Measurements from ENCODE around the gene PCCB.
"Not testable (repeated sequence)": the region's sequence is repeated elsewhere in the genome, so short reads cannot be mapped to it uniquely, and the experiment has no call there.

Gene PCCB

DNA sequence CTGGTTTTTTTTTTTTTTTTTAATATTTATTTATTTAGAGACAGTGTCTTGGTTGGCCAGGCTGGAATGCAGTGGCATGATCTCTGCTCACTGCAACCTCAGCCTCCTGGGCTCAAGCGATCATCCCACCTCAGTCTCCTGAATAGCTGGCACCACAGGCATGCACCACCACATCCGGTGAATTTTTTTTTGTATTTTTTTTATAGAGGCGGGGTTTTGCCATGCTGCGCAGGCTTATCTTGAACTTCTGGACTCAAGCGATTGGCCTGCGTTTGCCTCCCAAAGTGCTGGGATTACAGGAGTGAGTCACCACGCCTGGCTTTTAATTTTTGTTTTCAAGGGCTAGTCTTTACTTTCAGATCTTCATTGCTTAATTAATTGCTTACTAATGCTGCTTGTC lies 13.1 kb downstream of the PCCB start:
- DNase-seq = no peak

DNA sequence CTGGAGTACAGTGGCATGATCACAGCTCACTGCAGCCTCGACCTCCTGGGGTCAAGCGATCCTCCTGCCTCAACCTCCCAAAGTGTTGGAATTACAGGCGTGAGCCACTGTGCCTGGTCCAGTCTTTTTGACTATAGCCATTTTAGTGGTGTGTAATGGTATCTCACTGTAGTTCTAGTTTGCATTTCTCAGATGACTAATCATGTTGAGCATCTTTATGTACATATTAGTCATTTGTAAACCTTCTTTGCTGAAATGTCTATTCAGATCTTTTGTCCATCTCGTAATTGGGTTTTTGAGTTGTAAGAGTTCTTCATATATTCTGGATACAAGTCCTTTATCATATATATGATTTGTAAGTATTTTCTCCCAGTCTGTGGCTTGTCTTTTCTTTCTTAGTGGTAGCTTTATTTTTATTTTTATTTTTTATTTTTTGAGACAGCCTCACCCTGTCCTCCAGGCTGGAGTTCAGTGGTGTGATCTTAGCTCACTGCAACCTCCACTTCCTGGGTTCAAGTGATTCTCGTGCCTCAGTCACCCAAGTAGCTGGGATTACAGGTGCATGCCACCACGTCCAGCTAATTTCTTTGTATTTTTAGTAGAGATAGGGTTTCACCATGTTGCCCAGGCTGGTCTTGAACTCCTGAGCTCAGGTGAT lies 16.5 kb downstream of the PCCB start:
- not testable (repeated sequence) for DNase-seq

DNA sequence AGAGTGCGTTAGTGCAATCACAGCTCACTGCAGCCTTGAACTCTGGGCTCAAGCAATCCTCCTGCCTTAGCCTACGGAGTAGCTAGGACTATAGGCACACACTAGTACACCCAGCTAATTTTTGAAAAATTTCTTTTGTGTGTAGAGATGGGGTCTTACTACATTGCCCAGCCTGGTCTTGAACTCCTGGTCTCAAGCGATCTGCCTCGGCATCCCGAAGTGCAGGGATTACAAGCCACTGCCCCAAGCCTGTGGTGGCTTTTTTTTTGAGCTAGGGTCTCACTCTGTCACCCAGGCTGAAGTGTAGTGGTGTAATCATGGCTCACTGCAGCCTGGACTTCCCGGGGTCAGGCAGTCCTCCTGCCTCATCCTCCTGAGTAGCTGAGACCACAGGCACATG lies 17.1 kb downstream of the PCCB start:
- no peak for DNase-seq

- DNase-seq = no peak
These were observed 20.0 kb downstream of the PCCB start for GRCh38 chr3:136270179-136270578.

GRCh38 chr3:136271626-136272025 lies 21.5 kb downstream of the PCCB start:
- DNase-seq = not testable (repeated sequence)

DNA sequence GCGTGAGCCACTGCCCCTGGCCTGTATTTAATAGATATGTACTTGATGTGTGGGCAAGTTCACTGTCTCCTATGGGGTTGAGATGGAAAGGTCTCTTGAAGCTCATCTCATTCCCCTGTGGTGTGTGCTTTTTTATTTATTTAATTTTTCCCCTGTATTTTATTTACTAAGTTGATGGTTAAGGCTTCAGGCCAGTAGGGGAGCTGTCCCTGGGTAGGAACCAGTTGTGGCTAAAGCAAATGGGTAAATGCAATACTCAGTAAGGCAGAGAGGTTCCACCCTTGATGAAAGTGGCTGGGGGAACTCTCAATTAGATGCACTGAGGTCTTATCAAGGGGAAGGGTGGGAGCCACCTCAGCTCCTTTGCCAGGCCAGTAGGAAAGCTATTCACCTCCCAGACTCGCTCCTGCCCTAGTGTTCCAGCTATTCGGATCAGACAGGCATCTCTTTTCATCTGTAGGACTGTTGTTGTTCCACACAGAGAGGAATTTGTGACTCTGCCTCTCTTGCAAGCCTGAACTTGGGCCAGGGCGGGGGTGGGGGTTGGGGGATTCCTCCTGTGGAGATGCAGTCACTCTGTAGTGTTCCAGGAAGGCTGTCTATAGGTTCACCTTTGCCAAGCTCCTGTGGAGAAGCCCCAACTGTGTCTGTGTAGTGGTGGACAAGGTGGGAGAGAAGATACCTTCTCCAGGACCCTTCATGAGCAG lies 26.1 kb downstream of the PCCB start:
- no peak for DNase-seq

GRCh38 chr3:136277115-136277514 lies 27.0 kb downstream of the PCCB start:
- DNase-seq = peak; percentile 3

DNA sequence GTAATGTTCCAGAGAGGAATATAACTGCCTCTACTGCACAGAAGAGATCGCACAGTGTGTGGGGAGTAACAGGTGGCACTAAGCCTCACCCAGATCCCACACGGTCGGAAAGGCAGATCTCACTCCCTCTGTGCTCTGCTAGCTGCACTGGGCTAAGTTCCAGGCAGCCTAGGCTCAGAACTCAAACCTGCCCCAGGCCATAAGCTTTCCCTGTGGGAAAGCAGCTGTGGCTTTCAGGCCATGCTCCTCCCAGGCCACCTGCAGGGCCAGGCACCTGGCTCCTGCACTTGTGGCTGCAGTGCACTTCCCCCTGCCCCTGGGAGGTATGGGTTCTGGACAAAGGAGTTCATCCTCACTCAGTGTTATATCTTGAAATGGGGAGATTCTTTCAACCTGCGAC lies 27.5 kb downstream of the PCCB start:
- DNase-seq = no peak

GRCh38 chr3:136279092-136279491 lies 29.0 kb downstream of the PCCB start:
- DNase-seq = no peak

GRCh38 chr3:136280961-136281360 lies 30.8 kb downstream of the PCCB start:
- DNase-seq = no peak

DNA sequence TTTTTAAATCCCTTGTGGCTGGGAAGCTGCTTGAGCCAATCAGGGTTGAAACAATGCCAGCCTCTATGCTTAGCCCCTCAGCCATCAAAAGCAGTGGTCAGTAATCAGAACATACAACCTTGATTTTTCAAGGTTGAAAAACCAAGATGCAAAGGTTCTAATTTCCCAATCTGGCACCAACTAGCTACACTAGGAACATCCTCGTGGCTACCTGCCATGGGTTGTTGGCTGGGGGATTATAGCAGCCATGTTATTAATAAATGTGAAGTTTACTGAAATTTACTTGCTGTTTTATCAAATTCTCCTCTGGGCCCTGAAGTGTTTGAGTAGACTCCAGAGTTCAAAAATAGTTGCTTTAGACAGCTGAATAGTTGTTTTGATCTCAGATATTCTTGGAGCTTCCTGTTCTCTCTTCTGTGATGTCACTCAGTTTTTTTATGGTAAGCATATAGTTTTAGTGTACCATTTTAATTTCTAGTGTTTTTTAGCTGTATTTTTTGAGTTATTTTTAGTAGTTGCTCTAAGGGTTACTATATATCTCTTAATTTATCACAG lies 31.9 kb downstream of the PCCB start:
- no peak for DNase-seq

GRCh38 chr3:136283627-136284026 lies 33.5 kb downstream of the PCCB start:
- no peak for DNase-seq

DNA sequence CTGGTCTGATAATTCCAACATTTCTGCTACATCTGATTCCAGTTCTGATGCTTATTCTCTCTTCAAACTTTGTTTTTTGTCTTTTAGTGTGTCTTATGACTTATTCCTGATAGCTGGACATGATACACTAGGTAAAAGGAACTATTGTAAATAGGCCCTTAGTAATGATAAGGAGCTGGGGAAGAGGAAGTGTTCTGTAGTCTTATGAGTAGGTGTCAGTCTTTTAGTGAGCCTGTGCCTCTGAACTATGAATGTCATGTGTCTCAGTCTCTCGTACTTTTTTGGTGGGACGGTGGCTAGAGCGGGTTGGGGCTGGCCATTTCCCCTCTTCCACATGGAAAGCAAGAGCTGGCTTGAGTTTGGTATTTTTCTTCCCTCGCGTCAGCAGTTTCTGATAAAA lies 41.2 kb downstream of the PCCB start:
- no peak for DNase-seq

DNA sequence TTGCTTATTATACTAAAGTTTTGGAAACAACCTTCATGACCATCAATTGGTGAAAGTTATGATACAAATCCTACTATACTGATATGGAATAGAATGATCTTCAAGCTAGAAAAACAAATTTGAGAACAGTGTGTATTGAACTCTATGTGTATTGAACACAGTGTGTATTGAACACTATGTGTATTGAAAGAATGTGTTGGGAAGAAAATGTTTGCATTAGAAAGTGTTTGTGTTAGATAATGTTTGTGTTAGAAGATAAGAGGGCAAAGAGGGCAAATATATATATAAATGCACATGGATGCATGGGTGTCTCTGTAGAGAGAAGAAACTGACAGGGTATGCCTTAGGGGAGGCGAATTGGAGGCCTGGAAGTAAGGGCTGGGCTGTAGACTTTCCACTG lies 42.4 kb downstream of the PCCB start:
- DNase-seq = no peak

DNA sequence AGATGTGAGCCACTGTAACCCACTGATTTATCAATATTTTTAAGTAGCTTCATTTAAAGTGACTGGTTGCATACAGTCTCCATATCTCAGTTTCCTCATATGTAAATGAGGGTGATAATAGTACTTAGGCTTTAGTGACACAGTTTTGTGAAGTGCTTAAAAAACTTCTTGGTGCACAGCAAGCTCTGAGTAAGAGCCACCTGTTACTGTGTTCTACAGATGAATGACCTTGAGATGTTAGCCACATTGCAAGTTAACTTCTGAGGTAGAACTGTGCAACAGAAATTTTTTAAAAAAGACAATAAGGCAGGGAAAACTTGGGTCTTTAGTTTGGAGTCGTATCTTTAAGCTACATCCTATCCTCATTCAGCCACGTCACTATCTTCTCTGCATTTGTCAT lies 43.1 kb downstream of the PCCB start:
- DNase-seq = no peak

DNA sequence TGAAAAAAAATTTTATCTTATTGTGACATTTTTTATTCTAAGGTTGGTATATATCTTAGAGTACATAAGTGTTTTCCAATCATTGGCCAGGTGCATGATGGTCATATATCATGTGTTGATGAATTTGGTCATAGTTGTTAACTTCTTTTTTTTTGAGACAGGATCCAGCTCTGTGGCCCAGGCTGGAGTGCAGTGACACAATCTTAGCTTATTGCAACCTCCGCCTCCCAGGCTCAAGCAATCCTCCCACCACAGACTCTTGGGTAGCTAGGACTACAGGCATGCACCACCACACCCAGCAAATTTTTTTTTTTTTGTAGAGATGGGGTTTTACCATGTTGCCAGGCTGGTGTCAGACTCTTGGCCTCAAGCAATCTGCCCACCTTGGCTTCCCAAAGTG lies 44.0 kb downstream of the PCCB start:
- no peak for DNase-seq

DNA sequence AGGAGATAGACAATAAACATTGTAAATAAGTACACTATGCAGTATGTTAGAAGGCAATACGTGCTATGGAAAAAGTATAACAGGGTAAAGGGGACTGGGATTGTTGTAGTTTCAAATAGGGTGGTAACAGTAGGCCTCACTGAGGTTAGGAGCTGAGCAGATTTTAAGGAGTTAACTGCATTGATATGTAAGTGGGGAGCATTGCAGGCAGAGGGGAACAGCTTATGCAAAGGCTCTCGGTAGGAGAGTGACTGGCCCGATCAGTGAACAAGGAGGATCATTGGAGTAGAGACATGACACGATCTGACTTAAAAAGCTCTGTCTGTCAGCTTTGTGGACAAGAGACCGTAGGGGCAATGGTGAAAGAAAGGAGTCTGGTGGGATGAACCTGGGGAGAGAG lies 46.8 kb downstream of the PCCB start:
- no peak for DNase-seq

DNA sequence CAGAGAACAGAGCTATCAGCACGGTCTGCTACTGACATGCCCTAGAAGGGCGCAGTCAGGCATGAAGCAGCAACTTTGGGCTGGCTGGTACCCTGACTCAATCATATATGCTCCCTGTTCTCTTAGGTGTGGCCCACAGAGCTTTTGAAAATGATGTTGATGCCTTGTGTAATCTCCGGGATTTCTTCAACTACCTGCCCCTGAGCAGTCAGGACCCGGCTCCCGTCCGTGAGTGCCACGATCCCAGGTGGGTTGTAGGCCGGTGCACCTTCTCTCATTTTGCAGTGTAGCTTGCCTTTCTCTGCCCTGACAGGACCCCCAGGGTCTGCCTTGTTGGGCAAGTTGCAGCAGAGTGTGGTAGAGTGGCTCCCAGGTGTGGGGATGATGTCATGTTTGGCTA lies 47.7 kb downstream of the PCCB start:
- DNase-seq = no peak

DNA sequence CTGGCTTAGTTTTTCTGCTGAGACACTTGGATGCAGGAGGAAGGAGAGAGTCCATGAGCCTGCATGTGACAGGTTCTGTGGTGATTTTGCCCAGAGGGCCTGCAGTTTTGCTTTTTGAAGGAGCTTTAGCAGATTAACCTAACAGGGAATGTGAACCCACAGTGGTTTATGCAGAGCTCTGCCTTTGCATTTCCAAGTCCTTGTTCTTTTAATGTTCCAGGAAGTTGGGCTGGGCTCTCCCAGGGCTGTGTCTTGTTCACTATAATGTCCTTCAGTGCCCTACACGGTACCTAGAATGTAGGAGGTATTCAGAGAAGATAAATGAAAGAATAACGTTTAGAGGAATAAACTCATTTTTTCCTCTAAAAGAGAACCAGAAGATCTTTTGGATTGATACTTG lies 50.3 kb downstream of the PCCB start:
- DNase-seq = no peak

DNA sequence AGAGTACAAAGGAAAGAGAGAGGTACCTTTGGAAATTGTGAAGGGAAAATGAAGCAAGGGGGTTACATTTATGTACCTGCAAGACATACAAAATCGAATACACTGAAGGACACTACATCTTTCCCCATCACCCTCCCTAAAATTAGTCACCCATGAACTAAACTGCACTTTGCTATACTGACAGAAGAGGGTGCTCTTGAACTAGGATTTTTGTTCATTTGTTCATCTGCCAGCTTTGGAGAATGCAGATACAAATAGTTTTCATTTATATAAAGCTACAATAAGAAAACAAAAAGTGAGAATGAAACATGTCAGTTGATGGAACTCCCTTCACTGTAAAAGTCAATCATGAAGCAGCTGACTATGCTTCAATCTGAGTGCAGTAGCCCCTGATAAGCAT lies 55.7 kb downstream of the PCCB start:
- DNase-seq = no peak

DNA sequence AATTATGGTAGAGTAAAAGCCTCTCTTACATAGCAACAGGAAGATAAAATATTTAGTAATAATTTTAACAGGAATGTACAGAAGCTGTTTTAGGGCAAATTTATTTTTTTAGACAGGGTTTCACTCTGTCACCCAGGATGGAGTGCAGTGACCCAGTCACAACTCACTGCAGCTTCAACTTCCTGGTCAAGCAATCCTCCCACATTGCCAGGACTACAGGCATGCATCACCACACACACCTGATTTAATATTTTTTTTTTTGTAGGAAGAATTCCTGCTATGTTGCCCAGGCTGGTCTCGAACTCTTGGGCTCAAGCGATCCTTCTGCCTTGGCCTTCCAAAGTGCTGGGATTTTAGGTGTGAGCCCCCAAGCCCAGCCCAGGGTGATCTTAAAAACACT lies 61.1 kb downstream of the PCCB start:
- DNase-seq = no peak

GRCh38 chr3:136311968-136312367 lies 61.8 kb downstream of the PCCB start:
- DNase-seq = no peak

DNA sequence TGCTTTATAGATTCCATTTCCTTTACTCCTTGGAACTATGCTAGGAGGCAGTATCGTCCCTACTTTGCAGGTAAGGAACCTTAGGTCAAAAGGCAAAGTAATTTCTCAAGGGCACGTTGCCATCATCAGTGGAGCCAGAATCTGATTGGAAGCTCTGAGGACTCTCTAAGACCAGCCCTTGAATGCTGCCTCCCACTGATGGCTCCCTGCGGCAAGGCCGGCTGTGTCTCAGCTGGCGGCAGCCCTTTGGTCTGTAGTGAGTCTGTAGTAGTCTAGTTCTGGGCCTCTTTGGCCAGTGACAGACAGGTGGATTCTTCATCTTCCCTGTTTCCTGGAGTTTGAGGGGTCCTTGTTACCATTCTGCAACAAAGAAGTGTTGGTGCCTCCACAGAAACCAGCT lies 76.2 kb downstream of the PCCB start:
- DNase-seq = no peak

GRCh38 chr3:136327671-136328070 lies 77.5 kb downstream of the PCCB start:
- DNase-seq = no peak

DNA sequence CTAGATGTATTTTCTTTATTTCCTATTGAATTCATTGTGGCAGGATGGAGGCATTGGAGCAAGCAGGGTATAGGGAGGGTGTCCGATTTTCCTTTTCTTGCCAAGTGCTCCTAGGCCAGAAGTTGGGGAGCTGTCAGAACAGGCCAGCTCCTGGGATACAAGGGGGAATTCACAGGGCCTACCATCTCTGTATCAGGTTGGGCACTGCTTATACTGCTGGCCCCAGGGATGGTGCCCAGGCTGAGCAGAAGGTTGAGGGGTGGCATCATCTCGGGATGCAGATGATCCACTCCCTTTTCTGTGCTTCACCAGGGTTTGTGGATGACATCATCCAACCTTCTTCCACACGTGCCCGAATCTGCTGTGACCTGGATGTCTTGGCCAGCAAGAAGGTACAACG lies 79.5 kb downstream of the PCCB start:
- no peak for DNase-seq

Measured in NCI-H1092 (cell line).